HG02981 (cell line): Measurements from ENCODE around the gene SELENOO.

Source experiments
- ATAC-seq: cut with Tn5 transposase; IDR thresholded peaks from one replicate; pipeline ENCODE4 v1.9.1; 2021; ENCODE audit warnings: mild to moderate bottlenecking, moderate library complexity; ENCODE audit not compliant: unreplicated experiment

The SELENOO gene

GRCh38 chr22:50264104-50264745, 63.4 kb downstream of the SELENOO start:
- no peak for ATAC-seq

GRCh38 chr22:50264946-50265669, 64.3 kb downstream of the SELENOO start:
- no peak for ATAC-seq

DNA sequence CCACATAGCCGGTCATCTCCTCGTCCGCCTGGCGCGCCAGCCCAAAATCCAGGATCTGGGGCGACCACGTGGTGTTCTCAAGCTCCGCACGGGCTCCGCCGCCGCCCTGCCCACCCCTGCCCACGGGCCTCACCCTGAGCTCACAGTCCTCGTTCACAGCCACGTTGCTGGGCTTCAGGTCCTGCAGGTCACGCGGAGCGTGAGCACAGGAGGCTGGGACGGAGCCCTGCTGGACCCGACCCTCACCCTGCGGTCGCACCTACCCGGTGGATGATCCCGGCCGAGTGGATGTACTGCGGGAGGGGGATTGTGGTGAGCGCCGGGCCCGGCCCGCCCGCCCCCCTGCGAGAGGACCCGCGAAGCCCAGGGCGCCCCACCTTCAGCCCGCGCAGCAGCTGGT, 66.2 kb downstream of the SELENOO start:
- no peak for ATAC-seq
